ENCODE results near the gene RPS27L. TPM values are rescaled to one million over a fixed set of nuclear protein-coding genes. Genes with fewer than 3 reads are reported as not detected.
"Not testable (repeated sequence)": the region's sequence is repeated elsewhere in the genome, so short reads cannot be mapped to it uniquely, and the experiment has no call there.

RPS27L gene
- total and polyA plus RNA-seq, 3 experiments from 2014 or later = 193 to 221 (median 214) TPM

GRCh38 chr15:63114465-63114864 is 42.8 kb downstream of the RPS27L start:
- peaks cover 3% of the 10 kb centered on the region for H3K9me3 ChIP-seq (ENCODE audit: low read length)
- H3K9me3 Mint-ChIP-seq = peaks cover 0 to 6% (median 5%) of the 10 kb centered on the region in 5 donors
- H3K36me3 ChIP-seq (ENCODE audit: insufficient read depth, low read length) = no peaks in the 10 kb centered on the region
- H3K27ac Mint-ChIP-seq = no peak overlapping the region
- CTCF ChIA-PET = interaction anchor here (1.4 kb wide), 1 partner anchor 67 kb away, joined by 3 read pairs; no protein-coding TSS in a partner anchor
- no peaks in the 10 kb centered on the region for H3K27me3 ChIP-seq (ENCODE audit: insufficient read depth, low read length, poor library complexity, severe bottlenecking)
- peaks cover 0 to 2% of the 10 kb centered on the region in 2 donors for H3K27me3 Mint-ChIP-seq
- H3K4me3 Mint-ChIP-seq = no peak overlapping the region
- peaks cover 0 to under 1% (median 0%) of the 10 kb centered on the region in 3 donors for H3K36me3 Mint-ChIP-seq
- no peak overlapping the region for H3K27ac ChIP-seq (ENCODE audit: low read depth, low read length)
- POLR2A ChIA-PET = no interaction called here
- DNase-seq = no peak
- no peak overlapping the region for H3K4me3 ChIP-seq (ENCODE audit: low read length)
- no peaks in the 10 kb centered on the region for H3K4me1 Mint-ChIP-seq
- no peaks in the 10 kb centered on the region for H3K4me1 ChIP-seq (ENCODE audit: insufficient read depth, low read length)

GRCh38 chr15:63112871-63113270 is 44.4 kb downstream of the RPS27L start:
- CTCF ChIA-PET = no interaction called here

GRCh38 chr15:63111481-63111880 is 45.8 kb downstream of the RPS27L start:
- DNase-seq = no peak
- Histone ChIP-seq H3K4me1 (ENCODE audit: insufficient read depth, low read length) (no peaks in the 10 kb centered on the region), H3K36me3 (ENCODE audit: insufficient read depth, low read length) (no peaks in the 10 kb centered on the region), H3K27ac (ENCODE audit: low read depth, low read length) (no peak overlapping the region), H3K4me3 (ENCODE audit: low read length) (no peak overlapping the region), H3K9me3 (ENCODE audit: low read length) (no peaks in the 10 kb centered on the region), H3K27me3 (ENCODE audit: insufficient read depth, low read length, poor library complexity, severe bottlenecking) (no peaks in the 10 kb centered on the region)
- H3K36me3 Mint-ChIP-seq = no peaks in the 10 kb centered on the region
- peaks cover 10 to 15% of the 10 kb centered on the region in 2 donors for H3K27me3 Mint-ChIP-seq
- no peak overlapping the region for H3K27ac Mint-ChIP-seq
- H3K9me3 Mint-ChIP-seq = no peaks in the 10 kb centered on the region
- ChIA-PET POLR2A (no interaction called here), CTCF (no interaction called here)
- no peaks in the 10 kb centered on the region for H3K4me1 Mint-ChIP-seq
- H3K4me3 Mint-ChIP-seq = no peak overlapping the region

More at GRCh38 chr15:63112871-63113270, 44.4 kb downstream of the RPS27L start:
- Histone ChIP-seq H3K27ac (ENCODE audit: low read depth, low read length) (no peak overlapping the region), H3K36me3 (ENCODE audit: insufficient read depth, low read length) (no peaks in the 10 kb centered on the region), H3K4me3 (ENCODE audit: low read length) (no peak overlapping the region), H3K27me3 (ENCODE audit: insufficient read depth, low read length, poor library complexity, severe bottlenecking) (no peaks in the 10 kb centered on the region), H3K4me1 (ENCODE audit: insufficient read depth, low read length) (no peaks in the 10 kb centered on the region), H3K9me3 (ENCODE audit: low read length) (no peaks in the 10 kb centered on the region)
- no peak for DNase-seq
- Mint-ChIP-seq H3K27me3 (peaks cover 7 to 8% of the 10 kb centered on the region in 2 donors), H3K27ac (no peak overlapping the region), H3K9me3 (no peaks in the 10 kb centered on the region), H3K4me1 (no peaks in the 10 kb centered on the region), H3K4me3 (no peak overlapping the region), H3K36me3 (no peaks in the 10 kb centered on the region)
- POLR2A ChIA-PET = no interaction called here

GRCh38 chr15:63110428-63111026 is 46.8 kb downstream of the RPS27L start:
- Histone ChIP-seq H3K4me1 (ENCODE audit: insufficient read depth, low read length) (no peaks in the 10 kb centered on the region), H3K27me3 (ENCODE audit: insufficient read depth, low read length, poor library complexity, severe bottlenecking) (no peaks in the 10 kb centered on the region), H3K4me3 (ENCODE audit: low read length) (no peak overlapping the region), H3K9me3 (ENCODE audit: low read length) (no peaks in the 10 kb centered on the region), H3K27ac (ENCODE audit: low read depth, low read length) (no peak overlapping the region), H3K36me3 (ENCODE audit: insufficient read depth, low read length) (no peaks in the 10 kb centered on the region)
- ChIA-PET CTCF (interaction anchor here (1.2 kb wide), 1 partner anchor 62 kb away, joined by 4 read pairs; no protein-coding TSS in a partner anchor), POLR2A (no interaction called here)
- H3K4me3 Mint-ChIP-seq = no peak overlapping the region
- H3K27me3 Mint-ChIP-seq = peaks cover 13 to 19% of the 10 kb centered on the region in 2 donors
- H3K36me3 Mint-ChIP-seq = no peaks in the 10 kb centered on the region
- H3K27ac Mint-ChIP-seq = peak overlapping the region in 1 of 8 donors; percentile 20
- H3K4me1 Mint-ChIP-seq = no peaks in the 10 kb centered on the region
- H3K9me3 Mint-ChIP-seq = peaks cover 0 to 1% (median 0%) of the 10 kb centered on the region in 5 donors
- no peak for DNase-seq

GRCh38 chr15:63109920-63110319 is 47.4 kb downstream of the RPS27L start:
- peaks cover 0 to 4% (median 0%) of the 10 kb centered on the region in 3 donors for H3K36me3 Mint-ChIP-seq
- POLR2A ChIA-PET = no interaction called here

GRCh38 chr15:63109498-63109897 is 47.8 kb downstream of the RPS27L start:
- H3K4me3 Mint-ChIP-seq = no peak overlapping the region
- DNase-seq = no peak
- H3K27ac ChIP-seq (ENCODE audit: low read depth, low read length) = no peak overlapping the region
- H3K36me3 Mint-ChIP-seq = peaks cover 0 to 8% (median 0%) of the 10 kb centered on the region in 3 donors
- H3K36me3 ChIP-seq (ENCODE audit: insufficient read depth, low read length) = no peaks in the 10 kb centered on the region
- H3K4me1 ChIP-seq (ENCODE audit: insufficient read depth, low read length) = no peaks in the 10 kb centered on the region
- H3K27me3 Mint-ChIP-seq = peaks cover 17 to 28% of the 10 kb centered on the region in 2 donors
- CTCF ChIA-PET = interaction anchor here (1.3 kb wide), 1 partner anchor 61 kb away, joined by 3 read pairs; no protein-coding TSS in a partner anchor
- POLR2A ChIA-PET = no interaction called here
- H3K4me1 Mint-ChIP-seq = no peaks in the 10 kb centered on the region
- no peak overlapping the region for H3K4me3 ChIP-seq (ENCODE audit: low read length)
- H3K9me3 ChIP-seq (ENCODE audit: low read length) = no peaks in the 10 kb centered on the region
- peak overlapping the region in 1 of 8 donors; percentile 11 for H3K27ac Mint-ChIP-seq
- no peaks in the 10 kb centered on the region for H3K27me3 ChIP-seq (ENCODE audit: insufficient read depth, low read length, poor library complexity, severe bottlenecking)
- H3K9me3 Mint-ChIP-seq = peaks cover 0 to 2% (median 0%) of the 10 kb centered on the region in 5 donors

More at GRCh38 chr15:63109920-63110319, 47.4 kb downstream of the RPS27L start:
- Histone ChIP-seq H3K27me3 (ENCODE audit: insufficient read depth, low read length, poor library complexity, severe bottlenecking) (no peaks in the 10 kb centered on the region), H3K27ac (ENCODE audit: low read depth, low read length) (no peak overlapping the region), H3K36me3 (ENCODE audit: insufficient read depth, low read length) (no peaks in the 10 kb centered on the region), H3K4me1 (ENCODE audit: insufficient read depth, low read length) (no peaks in the 10 kb centered on the region), H3K4me3 (ENCODE audit: low read length) (no peak overlapping the region), H3K9me3 (ENCODE audit: low read length) (no peaks in the 10 kb centered on the region)
- H3K27me3 Mint-ChIP-seq = peaks cover 15 to 24% of the 10 kb centered on the region in 2 donors
- CTCF ChIA-PET = interaction anchor here (1.2 to 1.3 kb wide), 2 partner anchors 62 kb away, joined by 3 to 4 read pairs; no protein-coding TSS in a partner anchor
- H3K27ac Mint-ChIP-seq = no peak overlapping the region
- no peaks in the 10 kb centered on the region for H3K4me1 Mint-ChIP-seq
- H3K9me3 Mint-ChIP-seq = peaks cover 0 to 2% (median 0%) of the 10 kb centered on the region in 5 donors
- H3K4me3 Mint-ChIP-seq = no peak overlapping the region
- DNase-seq = no peak

- no peaks in the 10 kb centered on the region for H3K4me1 Mint-ChIP-seq
- Histone ChIP-seq H3K27me3 (ENCODE audit: insufficient read depth, low read length, poor library complexity, severe bottlenecking) (no peaks in the 10 kb centered on the region), H3K4me3 (ENCODE audit: low read length) (no peak overlapping the region), H3K9me3 (ENCODE audit: low read length) (no peaks in the 10 kb centered on the region), H3K27ac (ENCODE audit: low read depth, low read length) (no peak overlapping the region), H3K36me3 (ENCODE audit: insufficient read depth, low read length) (no peaks in the 10 kb centered on the region), H3K4me1 (ENCODE audit: insufficient read depth, low read length) (no peaks in the 10 kb centered on the region)
- POLR2A ChIA-PET = no interaction called here
- DNase-seq = no peak
- H3K9me3 Mint-ChIP-seq = peaks cover 0 to 2% (median 0%) of the 10 kb centered on the region in 5 donors
- peaks cover 0 to 8% (median 0%) of the 10 kb centered on the region in 3 donors for H3K36me3 Mint-ChIP-seq
- H3K27ac Mint-ChIP-seq = no peak overlapping the region
- CTCF ChIA-PET = no interaction called here
- H3K27me3 Mint-ChIP-seq = peaks cover 19 to 43% of the 10 kb centered on the region in 2 donors
- no peak overlapping the region for H3K4me3 Mint-ChIP-seq
These were observed 49.3 kb downstream of the RPS27L start for GRCh38 chr15:63107895-63108546.

- H3K36me3 Mint-ChIP-seq; H3K4me3 ChIP-seq (ENCODE audit: low read length); H3K4me3 Mint-ChIP-seq; H3K27me3 ChIP-seq (ENCODE audit: insufficient read depth, low read length, poor library complexity, severe bottlenecking); H3K9me3 ChIP-seq (ENCODE audit: low read length); DNase-seq; H3K4me1 ChIP-seq (ENCODE audit: insufficient read depth, low read length); POLR2A ChIA-PET; H3K4me1 Mint-ChIP-seq; H3K9me3 Mint-ChIP-seq; H3K27ac ChIP-seq (ENCODE audit: low read depth, low read length); H3K36me3 ChIP-seq (ENCODE audit: insufficient read depth, low read length): not testable (repeated sequence)
- H3K27ac Mint-ChIP-seq = peak overlapping the region in 1 of 8 donors; percentile 43
- peaks cover 18 to 43% of the 10 kb centered on the region in 2 donors for H3K27me3 Mint-ChIP-seq
- CTCF ChIA-PET = interaction anchor here (1.2 kb wide), 1 partner anchor 11 kb away, joined by 3 read pairs; no protein-coding TSS in a partner anchor
These were observed 51.9 kb downstream of the RPS27L start for GRCh38 chr15:63105354-63105753.

All from CD8-positive, alpha-beta memory T cell (primary cell).